ENCODE measurements around the gene RCN1.

Gene RCN1

GRCh38 chr11:32153747-32154146, 62.9 kb downstream of the RCN1 start:
- no peak for DNase-seq (ENCODE audit: low read depth, low spot score)

- no peak for DNase-seq (ENCODE audit: low read depth, low spot score)
These were observed 63.4 kb downstream of the RCN1 start for GRCh38 chr11:32154275-32154674.

Data from brain pericyte (primary cell).